Lower leg skin (tissue), 4 donors: ENCODE measurements around the gene SNX9. TPM values are rescaled to one million over a fixed set of nuclear protein-coding genes. Genes with fewer than 3 reads are reported as not detected.
"Not testable (repeated sequence)": the region's sequence is repeated elsewhere in the genome, so short reads cannot be mapped to it uniquely, and the experiment has no call there.

Experiments
- DNase-seq, 2 donors: peaks; one replicate each; pipeline ENCODE4 v3.0.0-alpha.2; 2019; ENCODE audit warnings: low spot score in 2 of 2
- H3K4me3 ChIP-seq: fragments of 200-600 bp; sonication (generic); 2 replicates; pipeline ENCODE4 v1.5.1; 2017; ENCODE audit warnings: mild to moderate bottlenecking, low read depth; ENCODE audit not compliant: poor library complexity, severe bottlenecking
- POLR2A ChIP-seq, 2 donors: fragments of 450-650 bp; IDR thresholded peaks; one replicate each; pipeline ENCODE4 v1.6.1; 2016 to 2017; ENCODE audit warnings: antibody characterized with exemption in 2 of 2, mild to moderate bottlenecking in 1 of 2, moderate library complexity in 1 of 2
- WGBS, 2 donors: methylation state at CpG; one replicate each; pipeline ENCODE4 v1.1.5; 2018; 5-methylcytosine and 5-hydroxymethylcytosine counted together
- intact Hi-C: fragments of 100-400 bp; cut with DNase I; formaldehyde crosslinking; loops from one replicate; pipeline ENCODE4 v1.15.0; 2023; ENCODE audit warnings: low total_unique reads
- total RNA-seq, 4 donors: library from RNA; depleted of rRNA; stranded (reverse); fragments of >200 nt; gene quantifications; one replicate each; pipeline ENCODE4 v1.1.0, GENCODE V29; 2016
- TF ChIP-seq, protein P1 (sequence below), 3 donors: fragments of 450-650 bp; IDR thresholded peaks; one replicate each; pipeline ENCODE4 v1.5.1; 2016; ENCODE audit warnings: antibody characterized with exemption in 3 of 3, mild to moderate bottlenecking in 3 of 3, moderate library complexity in 2 of 3

Gene SNX9
- total RNA-seq, 4 donors from 2014 or later: 37.4 to 59.5 (median 46.7) TPM

DNA sequence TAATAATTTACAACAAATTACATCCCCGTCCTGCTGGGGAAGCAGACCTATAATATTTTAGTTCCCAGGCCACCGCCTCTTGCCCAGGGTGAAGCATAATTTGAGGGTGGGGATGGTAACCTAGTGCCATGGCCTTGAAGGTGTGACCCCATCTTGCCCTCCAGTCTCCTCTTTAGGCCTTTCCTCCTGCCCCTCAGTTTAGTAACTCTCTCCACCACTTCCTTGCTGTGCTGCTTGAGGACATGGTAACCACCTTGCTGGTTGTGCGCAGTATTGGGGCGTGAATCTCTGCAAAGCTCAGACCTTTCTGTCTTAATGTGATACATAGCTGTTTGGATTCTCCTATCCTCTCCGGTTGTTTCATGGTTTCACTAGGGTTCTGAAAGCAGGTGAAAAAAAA, 16.6 kb downstream of the SNX9 start:
- no peak overlapping the region for H3K4me3 ChIP-seq
- TF ChIP-seq POLR2A (IDR thresholded peaks at IDR 0.05): no peak
- TF ChIP-seq, protein P1, sequence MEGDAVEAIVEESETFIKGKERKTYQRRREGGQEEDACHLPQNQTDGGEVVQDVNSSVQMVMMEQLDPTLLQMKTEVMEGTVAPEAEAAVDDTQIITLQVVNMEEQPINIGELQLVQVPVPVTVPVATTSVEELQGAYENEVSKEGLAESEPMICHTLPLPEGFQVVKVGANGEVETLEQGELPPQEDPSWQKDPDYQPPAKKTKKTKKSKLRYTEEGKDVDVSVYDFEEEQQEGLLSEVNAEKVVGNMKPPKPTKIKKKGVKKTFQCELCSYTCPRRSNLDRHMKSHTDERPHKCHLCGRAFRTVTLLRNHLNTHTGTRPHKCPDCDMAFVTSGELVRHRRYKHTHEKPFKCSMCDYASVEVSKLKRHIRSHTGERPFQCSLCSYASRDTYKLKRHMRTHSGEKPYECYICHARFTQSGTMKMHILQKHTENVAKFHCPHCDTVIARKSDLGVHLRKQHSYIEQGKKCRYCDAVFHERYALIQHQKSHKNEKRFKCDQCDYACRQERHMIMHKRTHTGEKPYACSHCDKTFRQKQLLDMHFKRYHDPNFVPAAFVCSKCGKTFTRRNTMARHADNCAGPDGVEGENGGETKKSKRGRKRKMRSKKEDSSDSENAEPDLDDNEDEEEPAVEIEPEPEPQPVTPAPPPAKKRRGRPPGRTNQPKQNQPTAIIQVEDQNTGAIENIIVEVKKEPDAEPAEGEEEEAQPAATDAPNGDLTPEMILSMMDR (IDR thresholded peaks at IDR 0.05): no peak
- 97% methylated on average over 5 of the region's 5 CpGs for WGBS, 2 donors
- intact Hi-C loops: no loop called here
- no peak for DNase-seq

- no peak overlapping the region for H3K4me3 ChIP-seq
- intact Hi-C loops: no loop called here
- DNase-seq: no peak
- TF ChIP-seq, protein P1 (IDR thresholded peaks at IDR 0.05): no peak
- TF ChIP-seq POLR2A (IDR thresholded peaks at IDR 0.05): no peak
- 63 to 64% methylated on average over 2 of the region's 2 CpGs for WGBS, 2 donors
These were observed 17.2 kb downstream of the SNX9 start for GRCh38 chr6:157840261-157840660.

DNA sequence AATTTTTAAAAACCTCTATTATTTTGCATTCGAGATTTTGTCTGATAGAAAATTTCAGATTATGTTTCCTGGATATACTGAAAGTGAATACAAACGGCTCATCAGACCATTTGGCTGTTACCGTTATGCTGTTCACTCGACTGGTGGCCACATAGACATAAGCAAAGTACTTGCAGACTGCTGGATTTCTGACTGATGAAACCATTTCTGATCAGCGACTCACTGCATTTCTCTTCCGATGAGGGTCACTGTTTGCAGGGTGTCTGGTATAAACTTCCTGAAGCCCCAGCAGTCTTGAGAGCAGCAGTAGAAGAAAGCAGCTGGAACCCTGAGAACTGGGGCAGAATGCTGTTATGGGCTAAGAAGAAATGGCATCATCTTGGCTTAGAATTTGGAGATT, 17.7 kb downstream of the SNX9 start:
- WGBS, 2 donors: 55 to 75% methylated on average over 6 of the region's 6 CpGs
- no peak overlapping the region for H3K4me3 ChIP-seq
- TF ChIP-seq, protein P1 (IDR thresholded peaks at IDR 0.05): no peak
- no peak for TF ChIP-seq POLR2A (IDR thresholded peaks at IDR 0.05)
- DNase-seq: no peak
- intact Hi-C loops: no loop called here

DNA sequence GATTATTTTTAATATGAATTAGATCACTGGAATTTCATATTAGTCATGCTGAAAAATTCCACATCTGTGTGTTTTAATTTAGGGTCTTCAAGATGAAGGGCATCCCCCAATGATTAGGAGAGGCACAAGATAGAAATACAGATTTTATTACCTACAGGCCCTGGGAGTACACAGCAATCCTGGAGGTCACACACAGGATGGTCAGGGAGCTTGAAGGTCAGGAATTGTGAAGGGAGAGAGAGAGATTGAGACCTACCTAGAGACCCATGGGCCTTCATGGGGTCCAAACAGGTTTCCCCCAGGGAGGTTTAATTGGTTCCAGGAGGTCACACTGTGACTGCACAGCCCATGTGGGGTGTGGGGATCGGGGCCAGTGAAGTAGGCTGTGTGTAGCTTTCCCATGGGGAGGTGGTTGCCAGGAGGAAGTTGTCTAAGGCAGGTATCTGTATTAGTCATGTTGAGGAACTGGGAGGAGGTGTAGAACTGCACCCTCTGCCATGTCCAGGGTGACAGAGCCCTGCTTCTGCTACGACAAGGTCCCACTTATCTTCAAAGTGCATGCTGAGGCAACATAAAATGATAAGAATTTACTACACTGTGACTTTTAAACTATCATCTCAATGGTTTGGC, 18.3 kb downstream of the SNX9 start:
- no peak for TF ChIP-seq POLR2A (IDR thresholded peaks at IDR 0.05)
- TF ChIP-seq, protein P1 (IDR thresholded peaks at IDR 0.05): no peak
- no peak for DNase-seq
- intact Hi-C loops: no loop called here
- 59 to 62% methylated on average over 2 of the region's 2 CpGs for WGBS, 2 donors
- no peak overlapping the region for H3K4me3 ChIP-seq

DNA sequence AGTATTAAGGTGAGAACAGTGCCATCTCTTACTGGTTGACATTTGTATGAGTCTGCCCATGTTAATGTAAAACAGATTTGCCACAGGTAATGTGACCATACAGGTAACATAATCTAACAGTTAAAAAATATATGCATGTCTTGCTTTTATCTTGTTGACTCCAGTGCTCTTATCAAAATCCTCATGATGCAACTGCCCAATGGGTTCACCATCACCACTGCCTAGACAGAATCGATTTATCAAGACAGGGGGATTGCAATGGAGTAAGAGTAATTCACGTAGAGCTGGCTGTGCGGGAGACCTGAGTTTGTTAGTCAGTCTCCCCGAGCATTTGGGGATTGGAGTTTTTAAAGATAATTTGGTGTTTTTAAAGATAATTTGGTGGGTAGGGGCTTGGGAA, 19.2 kb downstream of the SNX9 start:
- TF ChIP-seq POLR2A (IDR thresholded peaks at IDR 0.05): no peak
- TF ChIP-seq, protein P1 (IDR thresholded peaks at IDR 0.05): no peak
- 97 to 98% methylated on average over 4 of the region's 4 CpGs for WGBS, 2 donors
- intact Hi-C loops: no loop called here
- DNase-seq: no peak
- H3K4me3 ChIP-seq: no peak overlapping the region

GRCh38 chr6:157844196-157844595, 21.1 kb downstream of the SNX9 start:
- DNase-seq, H3K4me3 ChIP-seq, intact Hi-C loops: not testable (repeated sequence)
- WGBS, 2 donors: 63 to 68% methylated on average over 3 of the region's 3 CpGs
